HG03521 (cell line): ENCODE measurements around the gene ACP1.
"Not testable (repeated sequence)": the region's sequence is repeated elsewhere in the genome, so short reads cannot be mapped to it uniquely, and the experiment has no call there.

Source experiments
- ATAC-seq: cut with Tn5 transposase; IDR thresholded peaks from one replicate; pipeline ENCODE4 v1.9.1; 2021; ENCODE audit warnings: mild to moderate bottlenecking, moderate library complexity; ENCODE audit not compliant: unreplicated experiment

Gene ACP1

GRCh38 chr2:309148-309953 is 44.6 kb downstream of the ACP1 start:
- no peak for ATAC-seq

GRCh38 chr2:309954-310510 is 45.3 kb downstream of the ACP1 start:
- no peak for ATAC-seq

- no peak for ATAC-seq
Observed at GRCh38 chr2:310994-311393, 46.2 kb downstream of the ACP1 start.

GRCh38 chr2:313991-314390 is 49.2 kb downstream of the ACP1 start:
- no peak for ATAC-seq

GRCh38 chr2:314561-315336 is 50.0 kb downstream of the ACP1 start:
- ATAC-seq, result no peak

- not testable (repeated sequence) for ATAC-seq
Observed at GRCh38 chr2:315925-316324, 51.2 kb downstream of the ACP1 start.

- no peak for ATAC-seq
Observed at GRCh38 chr2:316381-316780, 51.6 kb downstream of the ACP1 start.

- no peak for ATAC-seq
Observed at GRCh38 chr2:317501-318424, 53.0 kb downstream of the ACP1 start.

- ATAC-seq, result no peak
Observed at GRCh38 chr2:319059-319600, 54.4 kb downstream of the ACP1 start.

GRCh38 chr2:320561-320960 is 55.8 kb downstream of the ACP1 start:
- no peak for ATAC-seq

GRCh38 chr2:322326-322725 is 57.6 kb downstream of the ACP1 start:
- no peak for ATAC-seq

- ATAC-seq, result no peak
Observed at GRCh38 chr2:323035-323434, 58.3 kb downstream of the ACP1 start.
